Panc1 (cell line): ENCODE results near the gene SLC25A30. TPM values are rescaled to one million over a fixed set of nuclear protein-coding genes. Genes with fewer than 3 reads are reported as not detected.
"Not testable (repeated sequence)": the region's sequence is repeated elsewhere in the genome, so short reads cannot be mapped to it uniquely, and the experiment has no call there.

Experiments used
- ATAC-seq: fragments of 200-7000 bp; cut with Tn5 transposase; 2 replicates; pipeline ENCODE4 v1.9.1; 2020; ENCODE audit warnings: mild to moderate bottlenecking, moderate library complexity
- BruUV-seq: library from RNA; stranded (reverse); fragments of 400-500 nt; replicated peaks from 2 replicates; lab custom pipeline; 2021; lab: Mats Ljungman, UMichigan
- CTCF ChIA-PET: fragments of 300-600 bp; sonication (Branson Sonifier 250); formaldehyde crosslinking; loops from one replicate; lab custom pipeline; 2022; ENCODE audit warnings: antibody characterized with exemption; lab: Charles Lee
- POLR2A ChIA-PET: fragments of 300-600 bp; sonication (Branson Sonifier 250); formaldehyde crosslinking; loops from one replicate; lab custom pipeline; 2022; ENCODE audit warnings: antibody characterized with exemption; lab: Charles Lee
- DNase-seq: peaks from one replicate; pipeline ENCODE4 v3.0.0-alpha.2; 2010; ENCODE audit warnings: low read depth, low spot score
- H3K27ac ChIP-seq: 2 replicates; pipeline ENCODE4 v1.5.1; 2011; ENCODE audit warnings: mild to moderate bottlenecking, low read length, inconsistent platforms
- H3K27me3 ChIP-seq: fragments of 200-500 bp; sonication (Bioruptor generic); 2 replicates; pipeline ENCODE4 v1.6.0; 2014; ENCODE audit warnings: low read length, inconsistent platforms; ENCODE audit not compliant: control insufficient read depth, insufficient read depth
- H3K36me3 ChIP-seq: fragments of 200-500 bp; sonication (Bioruptor generic); 2 replicates; pipeline ENCODE4 v1.5.1; 2014; ENCODE audit warnings: inconsistent platforms, mild to moderate bottlenecking, low read length, moderate library complexity; ENCODE audit not compliant: control insufficient read depth, insufficient read depth
- H3K4me1 ChIP-seq: 2 replicates; pipeline ENCODE4 v1.5.1; 2011; ENCODE audit warnings: inconsistent platforms, mild to moderate bottlenecking, low read length, moderate library complexity; ENCODE audit not compliant: control insufficient read depth, insufficient read depth
- H3K4me3 ChIP-seq, 2 experiments: 2 replicates each; pipeline ENCODE4 v1.5.1; 2011 to 2012; ENCODE audit warnings: low read depth in 2 of 2, low read length in 2 of 2, mild to moderate bottlenecking in 2 of 2, inconsistent platforms in 1 of 2, moderate library complexity in 1 of 2
- H3K9me3 ChIP-seq: fragments of 200-500 bp; sonication (Bioruptor generic); 2 replicates; pipeline ENCODE4 v1.5.1; 2014; ENCODE audit warnings: low read depth, mild to moderate bottlenecking, inconsistent platforms, low read length, moderate library complexity; ENCODE audit not compliant: control insufficient read depth, insufficient read depth
- CTCF ChIP-seq: fragments of 450-650 bp; IDR thresholded peaks from 2 replicates; pipeline ENCODE4 v1.5.1; 2017; ENCODE audit warnings: mild to moderate bottlenecking
- POLR2AphosphoS5 ChIP-seq: IDR thresholded peaks from 2 replicates; pipeline ENCODE4 v1.6.1; 2012; ENCODE audit warnings: mild to moderate bottlenecking, low read depth, low read length, moderate library complexity
- REST ChIP-seq, 2 experiments: IDR thresholded peaks; 2 replicates each; pipeline ENCODE4 v1.6.1; 2011 to 2012; ENCODE audit warnings: low read depth in 2 of 2, control low read depth in 1 of 2, low read length in 1 of 2, mild to moderate bottlenecking in 1 of 2, moderate library complexity in 1 of 2; ENCODE audit not compliant: insufficient read depth in 1 of 2
- SIN3A ChIP-seq: IDR thresholded peaks from 2 replicates; pipeline ENCODE4 v1.6.1; 2012; ENCODE audit warnings: low read depth, mild to moderate bottlenecking, low read length, moderate library complexity, borderline replicate concordance; ENCODE audit not compliant: insufficient read depth
- TCF7L2 ChIP-seq: IDR thresholded peaks from 2 replicates; pipeline ENCODE4 v1.6.1; 2011; ENCODE audit warnings: mild to moderate bottlenecking, low read depth, low read length, inconsistent platforms
- in situ Hi-C: cut with HindIII; loops from 2 replicates; pipeline ENCODE4 v1.10.0; 2016; ENCODE audit warnings: low sequenced_read_pairs, low pct_unique_long_range_greater_than_20kb
- intact Hi-C: fragments of 100-400 bp; cut with micrococcal nuclease; formaldehyde crosslinking; loops from one replicate; pipeline ENCODE4 v1.10.0; 2022; ENCODE audit not compliant: unreplicated experiment
- total RNA-seq: library from RNA; stranded (reverse); gene quantifications from one replicate; pipeline ENCODE4 v1.2.1, GENCODE V29; 2021; ENCODE audit not compliant: unreplicated experiment

Gene SLC25A30
- total RNA-seq, 1 experiment from 2014 or later = 26.8 TPM

GRCh38 chr13:45385320-45385719, 32.9 kb downstream of the SLC25A30 start:
- Histone ChIP-seq H3K4me1 (no peaks in the 10 kb centered on the region), H3K27me3 (no peaks in the 10 kb centered on the region), H3K27ac (no peak overlapping the region), H3K4me3 (no peak overlapping the region), H3K9me3 (no peaks in the 10 kb centered on the region), H3K36me3 (no peaks in the 10 kb centered on the region)
- BruUV-seq = no TSS peak
- DNase-seq = no peak
- TF ChIP-seq SIN3A (no peak), POLR2AphosphoS5 (no peak), CTCF (no peak), TCF7L2 (no peak), REST (IDR thresholded peaks at IDR 0.05; ENCODE audit: insufficient read depth in 1 of 2, low read depth in 2 of 2, low read length in 1 of 2) (no peak)
- intact Hi-C loops = no loop called here
- POLR2A ChIA-PET = no interaction called here
- in situ Hi-C loops = no loop called here
- CTCF ChIA-PET = no interaction called here
- ATAC-seq = no peak

DNA sequence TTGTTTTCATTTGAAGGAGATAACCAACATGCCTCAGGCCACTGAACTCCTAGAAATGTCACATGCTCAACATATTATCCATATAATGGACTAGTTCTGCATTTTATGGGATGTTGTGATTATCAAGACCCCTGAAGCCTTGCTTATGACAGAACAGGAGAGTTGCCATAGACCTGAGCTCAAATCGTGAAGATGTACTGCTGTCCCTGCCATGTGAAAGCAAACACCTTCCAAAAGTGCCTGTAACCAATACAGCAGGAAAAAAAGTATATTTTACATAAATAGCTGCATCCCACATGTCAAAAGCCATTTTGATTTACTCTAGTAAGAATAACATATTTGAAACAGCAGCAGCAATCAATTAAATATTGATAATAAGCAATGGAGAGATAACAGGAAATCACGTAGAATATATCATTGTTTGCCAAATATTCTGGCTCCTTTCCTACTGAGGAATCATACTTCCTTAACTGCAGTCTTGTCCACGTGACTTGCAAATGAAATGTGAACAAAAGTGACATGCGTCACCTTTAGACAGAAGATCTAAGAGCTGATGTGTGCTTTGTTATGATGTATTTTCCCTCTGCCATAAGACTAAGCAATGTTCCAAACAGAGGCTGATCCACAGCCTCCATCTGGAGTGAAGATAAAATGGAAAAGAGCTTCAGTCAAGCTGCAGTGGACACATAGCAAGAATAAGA, 33.5 kb downstream of the SLC25A30 start:
- Histone ChIP-seq H3K4me1 (no peaks in the 10 kb centered on the region), H3K36me3 (no peaks in the 10 kb centered on the region), H3K9me3 (no peaks in the 10 kb centered on the region), H3K27me3 (no peaks in the 10 kb centered on the region), H3K4me3 (no peak overlapping the region), H3K27ac (no peak overlapping the region)
- TF ChIP-seq SIN3A = no peak
- TF ChIP-seq REST (IDR thresholded peaks at IDR 0.05; ENCODE audit: insufficient read depth in 1 of 2, low read depth in 2 of 2, low read length in 1 of 2) = no peak
- TF ChIP-seq CTCF = no peak
- TF ChIP-seq TCF7L2 = no peak
- no peak for TF ChIP-seq POLR2AphosphoS5
- DNase-seq (no peak), ATAC-seq (no peak)
- BruUV-seq = no TSS peak
- CTCF ChIA-PET = no interaction called here
- POLR2A ChIA-PET = no interaction called here
- in situ Hi-C loops (no loop called here), intact Hi-C loops (no loop called here)

DNA sequence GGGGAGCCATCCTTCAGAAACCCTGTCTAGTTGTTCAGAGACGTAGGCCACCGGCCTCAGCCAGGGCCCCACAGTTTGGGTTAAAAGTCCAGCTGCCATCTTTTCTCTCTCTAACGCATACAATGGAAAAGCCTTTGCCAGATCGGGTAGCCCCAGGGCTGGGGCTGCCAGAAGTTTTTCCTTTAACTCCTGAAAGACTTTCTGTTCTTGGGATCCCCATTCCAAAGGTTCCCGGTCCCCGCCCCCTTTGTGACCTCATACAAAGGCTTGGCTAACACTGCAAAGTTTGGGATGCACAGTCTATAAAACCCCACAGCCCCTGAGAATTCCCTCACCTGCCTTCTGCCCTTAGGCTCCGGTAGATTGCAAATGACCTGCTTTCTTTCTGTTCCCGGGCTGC, 35.4 kb downstream of the SLC25A30 start:
- H3K4me1 ChIP-seq, H3K4me3 ChIP-seq, ATAC-seq, POLR2A ChIA-PET, H3K27me3 ChIP-seq, intact Hi-C loops, BruUV-seq, H3K27ac ChIP-seq, DNase-seq, CTCF ChIA-PET, H3K36me3 ChIP-seq, in situ Hi-C loops, H3K9me3 ChIP-seq: not testable (repeated sequence)
